ENCODE results near the gene INSYN2B. TPM values are rescaled to one million over a fixed set of nuclear protein-coding genes. Genes with fewer than 3 reads are reported as not detected.

The INSYN2B gene
- total RNA-seq, 2 donors from 2014 or later: not detected

- no peaks in the 10 kb centered on the region for H3K9me3 ChIP-seq (ENCODE audit: control insufficient read depth, low read length, poor library complexity, severe bottlenecking)
- no peak for DNase-seq
- Mint-ChIP-seq H3K27me3 (no peaks in the 10 kb centered on the region), H3K4me1 (peaks cover 18% of the 10 kb centered on the region), H3K36me3 (ENCODE audit: low read depth) (peaks cover 8% of the 10 kb centered on the region), H3K27ac (peak overlapping the region; percentile 2), H3K4me3 (no peak overlapping the region)
- no peak for ATAC-seq
Measured at GRCh38 chr5:169893010-169893409, 87.3 kb downstream of the INSYN2B start.

GRCh38 chr5:169889572-169889971 lies 90.7 kb downstream of the INSYN2B start:
- H3K9me3 ChIP-seq (ENCODE audit: control insufficient read depth, low read length, poor library complexity, severe bottlenecking): no peaks in the 10 kb centered on the region
- ATAC-seq (no peak), DNase-seq (no peak)
- no peaks in the 10 kb centered on the region for H3K27me3 Mint-ChIP-seq
- no peak overlapping the region for H3K4me3 Mint-ChIP-seq
- peaks cover 8% of the 10 kb centered on the region for H3K36me3 Mint-ChIP-seq (ENCODE audit: low read depth)
- peaks cover 24% of the 10 kb centered on the region for H3K4me1 Mint-ChIP-seq
- no peak overlapping the region for H3K27ac Mint-ChIP-seq

GRCh38 chr5:169886677-169887076 lies 93.6 kb downstream of the INSYN2B start:
- DNase-seq (no peak), ATAC-seq (no peak)
- Mint-ChIP-seq H3K27ac (no peak overlapping the region), H3K27me3 (no peaks in the 10 kb centered on the region), H3K36me3 (ENCODE audit: low read depth) (peaks cover 4% of the 10 kb centered on the region), H3K4me1 (peaks cover 24% of the 10 kb centered on the region), H3K4me3 (no peak overlapping the region)
- H3K9me3 ChIP-seq (ENCODE audit: control insufficient read depth, low read length, poor library complexity, severe bottlenecking): no peaks in the 10 kb centered on the region

GRCh38 chr5:169886033-169886432 lies 94.3 kb downstream of the INSYN2B start:
- Mint-ChIP-seq H3K27ac (no peak overlapping the region), H3K36me3 (ENCODE audit: low read depth) (peaks cover 2% of the 10 kb centered on the region), H3K27me3 (no peaks in the 10 kb centered on the region), H3K4me3 (no peak overlapping the region), H3K4me1 (peaks cover 23% of the 10 kb centered on the region)
- no peak for DNase-seq
- H3K9me3 ChIP-seq (ENCODE audit: control insufficient read depth, low read length, poor library complexity, severe bottlenecking): no peaks in the 10 kb centered on the region
- ATAC-seq: no peak

- H3K9me3 ChIP-seq (ENCODE audit: control insufficient read depth, low read length, poor library complexity, severe bottlenecking): no peaks in the 10 kb centered on the region
- ATAC-seq: no peak
- H3K4me1 Mint-ChIP-seq: peaks cover 24% of the 10 kb centered on the region
- no peak overlapping the region for H3K27ac Mint-ChIP-seq
- DNase-seq: no peak
- H3K36me3 Mint-ChIP-seq (ENCODE audit: low read depth): peaks cover 10% of the 10 kb centered on the region
- no peak overlapping the region for H3K4me3 Mint-ChIP-seq
- H3K27me3 Mint-ChIP-seq: no peaks in the 10 kb centered on the region
Measured at GRCh38 chr5:169881702-169882303, 98.5 kb downstream of the INSYN2B start.

DNA sequence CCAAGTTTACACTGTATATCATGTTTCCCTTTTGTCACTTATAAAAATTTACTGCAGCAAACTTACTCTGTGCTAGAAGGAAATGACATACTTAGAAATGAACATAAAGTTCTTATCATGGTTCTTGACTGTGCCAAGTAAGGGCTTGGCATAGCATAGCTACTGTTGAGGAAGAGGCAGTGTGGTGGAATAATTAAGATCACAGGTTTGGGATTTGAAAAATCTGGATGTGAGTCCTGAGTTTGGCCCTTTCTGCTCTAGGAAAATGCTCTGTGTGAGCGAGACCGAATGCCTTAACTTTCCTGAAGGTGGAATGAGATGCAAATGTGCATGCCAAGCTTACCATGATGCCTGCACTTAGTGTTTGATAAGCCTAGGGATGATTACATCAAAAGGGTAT lies 99.5 kb downstream of the INSYN2B start:
- peaks cover 10% of the 10 kb centered on the region for H3K36me3 Mint-ChIP-seq (ENCODE audit: low read depth)
- H3K9me3 ChIP-seq (ENCODE audit: control insufficient read depth, low read length, poor library complexity, severe bottlenecking): no peaks in the 10 kb centered on the region

DNA sequence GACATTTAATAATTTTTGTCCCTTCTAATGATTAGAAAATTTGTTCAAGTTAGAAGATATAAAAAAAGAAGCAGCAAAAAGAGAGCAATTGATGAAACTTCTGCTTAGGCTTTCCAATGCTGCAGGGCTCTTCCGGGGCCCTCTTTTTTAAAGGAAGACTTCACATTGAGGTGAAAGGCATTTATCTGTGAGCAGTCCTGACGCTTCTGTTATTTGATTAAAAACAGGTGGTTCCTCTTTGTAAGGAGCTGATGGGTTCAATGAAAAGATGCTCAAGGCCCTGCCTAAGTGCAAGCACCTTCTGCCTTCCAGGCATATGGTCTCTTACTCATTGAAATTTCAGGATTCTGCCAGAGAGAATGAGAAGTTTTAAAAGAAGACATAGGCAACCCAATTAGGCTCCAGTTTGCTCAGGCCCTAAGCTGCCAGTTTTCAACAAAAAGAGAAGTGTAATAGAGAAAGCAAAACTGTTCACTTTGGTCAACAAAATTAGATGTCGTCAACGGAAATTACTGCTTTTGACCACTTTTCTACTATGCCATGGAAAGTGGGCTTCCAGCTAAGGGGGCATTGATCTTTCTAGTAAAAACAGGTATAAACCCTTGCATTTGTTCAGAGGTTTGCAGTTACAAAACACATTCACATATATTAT lies 100.2 kb downstream of the INSYN2B start:
- no peaks in the 10 kb centered on the region for H3K27me3 Mint-ChIP-seq
- no peak overlapping the region for H3K4me3 Mint-ChIP-seq
- DNase-seq (no peak), ATAC-seq (no peak)
- peaks cover 13% of the 10 kb centered on the region for H3K36me3 Mint-ChIP-seq (ENCODE audit: low read depth)
- peaks cover 25% of the 10 kb centered on the region for H3K4me1 Mint-ChIP-seq
- no peaks in the 10 kb centered on the region for H3K9me3 ChIP-seq (ENCODE audit: control insufficient read depth, low read length, poor library complexity, severe bottlenecking)
- no peak overlapping the region for H3K27ac Mint-ChIP-seq

More for the DNA sequence above, 99.5 kb downstream of the INSYN2B start:
- H3K27me3 Mint-ChIP-seq: no peaks in the 10 kb centered on the region
- H3K4me3 Mint-ChIP-seq: no peak overlapping the region
- ATAC-seq: no peak
- peaks cover 22% of the 10 kb centered on the region for H3K4me1 Mint-ChIP-seq
- H3K27ac Mint-ChIP-seq: no peak overlapping the region
- DNase-seq: no peak

- no peaks in the 10 kb centered on the region for H3K9me3 ChIP-seq (ENCODE audit: control insufficient read depth, low read length, poor library complexity, severe bottlenecking)
- H3K36me3 Mint-ChIP-seq (ENCODE audit: low read depth): peaks cover 10% of the 10 kb centered on the region
- no peak overlapping the region for H3K27ac Mint-ChIP-seq
- ATAC-seq (no peak), DNase-seq (no peak)
- peaks cover 20% of the 10 kb centered on the region for H3K4me1 Mint-ChIP-seq
- H3K4me3 Mint-ChIP-seq: no peak overlapping the region
- H3K27me3 Mint-ChIP-seq: no peaks in the 10 kb centered on the region
Measured at GRCh38 chr5:169876386-169876785, 103.9 kb downstream of the INSYN2B start.

DNA sequence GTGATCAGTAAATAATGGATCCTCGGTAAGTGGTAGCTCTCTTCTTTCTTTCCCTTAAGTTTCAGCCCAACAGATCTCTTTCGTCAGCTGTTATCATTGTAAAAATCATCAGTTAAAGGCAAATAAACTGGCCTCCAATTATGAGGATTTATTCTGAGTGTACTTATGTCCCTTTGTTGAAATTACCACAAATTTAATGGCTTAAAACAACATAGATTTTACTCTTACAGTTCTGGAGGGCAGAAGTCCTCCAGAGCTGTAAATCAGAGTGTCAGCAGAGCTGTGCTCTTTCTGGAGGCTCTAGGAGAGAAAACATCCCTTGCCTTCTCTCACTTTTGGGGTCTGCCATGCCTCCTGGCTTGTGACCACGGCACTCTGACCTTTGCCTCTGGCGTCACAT lies 104.6 kb downstream of the INSYN2B start:
- no peak overlapping the region for H3K4me3 Mint-ChIP-seq
- no peak overlapping the region for H3K27ac Mint-ChIP-seq
- ATAC-seq (no peak), DNase-seq (no peak)
- no peaks in the 10 kb centered on the region for H3K9me3 ChIP-seq (ENCODE audit: control insufficient read depth, low read length, poor library complexity, severe bottlenecking)
- peaks cover 10% of the 10 kb centered on the region for H3K36me3 Mint-ChIP-seq (ENCODE audit: low read depth)
- peaks cover 15% of the 10 kb centered on the region for H3K4me1 Mint-ChIP-seq
- no peaks in the 10 kb centered on the region for H3K27me3 Mint-ChIP-seq

DNA sequence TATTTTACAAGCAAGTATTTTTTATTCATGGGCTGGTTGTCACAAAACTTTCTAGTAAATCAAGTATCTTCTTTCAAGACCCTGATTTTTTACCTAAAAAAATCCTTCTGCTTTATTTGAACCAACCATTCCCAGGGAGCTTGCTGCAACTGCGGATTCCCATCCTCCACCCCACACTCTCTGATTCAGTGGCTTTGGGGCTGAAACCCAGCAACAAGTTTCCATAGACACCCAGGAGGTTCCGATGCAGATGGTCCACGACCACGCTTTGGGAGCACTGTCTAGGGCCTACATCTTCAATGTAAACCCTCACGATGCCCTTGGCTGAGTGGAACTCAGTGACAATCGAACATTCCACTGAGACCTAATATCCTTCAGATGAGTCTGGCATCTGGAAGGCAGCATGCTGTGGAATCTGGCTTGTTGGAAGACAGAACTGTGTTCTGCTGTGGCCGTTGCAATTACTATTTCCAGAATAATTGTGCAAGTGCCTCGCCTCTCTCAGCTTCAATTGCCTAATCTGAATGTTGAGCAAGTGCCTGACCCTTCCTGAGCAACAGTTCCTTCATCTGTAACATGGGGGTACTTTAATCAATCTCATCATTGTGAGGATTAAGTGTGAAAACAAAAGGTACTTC lies 105.1 kb downstream of the INSYN2B start:
- H3K4me1 Mint-ChIP-seq: peaks cover 12% of the 10 kb centered on the region
- H3K27me3 Mint-ChIP-seq: no peaks in the 10 kb centered on the region
- peaks cover 10% of the 10 kb centered on the region for H3K36me3 Mint-ChIP-seq (ENCODE audit: low read depth)
- DNase-seq (no peak), ATAC-seq (no peak)
- H3K4me3 Mint-ChIP-seq: no peak overlapping the region
- no peak overlapping the region for H3K27ac Mint-ChIP-seq
- no peaks in the 10 kb centered on the region for H3K9me3 ChIP-seq (ENCODE audit: control insufficient read depth, low read length, poor library complexity, severe bottlenecking)

- H3K27me3 Mint-ChIP-seq: no peaks in the 10 kb centered on the region
- peaks cover 10% of the 10 kb centered on the region for H3K36me3 Mint-ChIP-seq (ENCODE audit: low read depth)
- no peak overlapping the region for H3K27ac Mint-ChIP-seq
- DNase-seq (no peak), ATAC-seq (no peak)
- no peak overlapping the region for H3K4me3 Mint-ChIP-seq
- H3K9me3 ChIP-seq (ENCODE audit: control insufficient read depth, low read length, poor library complexity, severe bottlenecking): no peaks in the 10 kb centered on the region
- peaks cover 14% of the 10 kb centered on the region for H3K4me1 Mint-ChIP-seq
Measured at GRCh38 chr5:169874621-169875020, 105.7 kb downstream of the INSYN2B start.

- Mint-ChIP-seq H3K4me3 (no peak overlapping the region), H3K27ac (no peak overlapping the region), H3K27me3 (no peaks in the 10 kb centered on the region), H3K4me1 (peaks cover 14% of the 10 kb centered on the region), H3K36me3 (ENCODE audit: low read depth) (peaks cover 8% of the 10 kb centered on the region)
- ATAC-seq (no peak), DNase-seq (no peak)
- H3K9me3 ChIP-seq (ENCODE audit: control insufficient read depth, low read length, poor library complexity, severe bottlenecking): no peaks in the 10 kb centered on the region
Measured at GRCh38 chr5:169873642-169874041, 106.7 kb downstream of the INSYN2B start.

DNA sequence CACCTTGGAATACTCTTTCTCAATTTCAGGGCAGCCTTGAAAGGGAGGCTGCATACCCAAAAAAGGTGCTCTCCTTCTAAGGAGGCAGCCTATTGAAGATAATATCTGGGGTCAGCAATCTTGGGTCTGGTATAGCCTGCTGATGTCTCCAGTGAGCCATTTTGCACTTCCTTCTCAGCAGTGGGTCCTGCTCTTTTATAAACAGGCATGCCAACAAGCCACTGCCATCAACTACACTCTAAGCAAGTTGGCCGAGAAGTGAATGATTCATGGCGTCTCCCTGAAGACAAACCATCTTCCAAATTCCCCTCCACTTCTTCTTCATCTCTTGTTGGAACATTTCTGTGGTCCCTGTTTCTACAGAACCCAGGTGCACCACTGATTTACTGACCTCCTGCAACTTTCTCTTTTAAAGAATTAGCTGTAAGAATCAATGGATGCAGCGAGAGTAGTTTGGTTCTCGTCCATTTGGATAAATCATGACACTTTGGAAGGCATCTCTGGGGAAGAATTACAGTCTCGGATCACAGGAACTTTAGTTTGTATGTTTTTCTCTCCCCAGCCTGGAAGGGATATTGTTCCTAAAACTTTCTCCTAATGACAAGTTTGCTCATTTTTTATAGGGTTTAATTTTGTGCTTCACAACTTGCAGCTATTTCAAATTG lies 108.3 kb downstream of the INSYN2B start:
- DNase-seq: no peak
- Mint-ChIP-seq H3K27ac (no peak overlapping the region), H3K27me3 (no peaks in the 10 kb centered on the region), H3K36me3 (ENCODE audit: low read depth) (peaks cover 10% of the 10 kb centered on the region), H3K4me3 (no peak overlapping the region), H3K4me1 (peaks cover 21% of the 10 kb centered on the region)
- ATAC-seq: no peak
- no peaks in the 10 kb centered on the region for H3K9me3 ChIP-seq (ENCODE audit: control insufficient read depth, low read length, poor library complexity, severe bottlenecking)

All from T-helper 17 cell (primary cell).